ENCODE results near the gene SLC6A15. TPM values are rescaled to one million over a fixed set of nuclear protein-coding genes. Genes with fewer than 3 reads are reported as not detected.
A peak's percentile ranks its signal among the peaks of the same experiment; 100 is the strongest.

The SLC6A15 gene
- under 0.01 TPM in 1 of 2 replicates, not detected in the other for total RNA-seq

DNA sequence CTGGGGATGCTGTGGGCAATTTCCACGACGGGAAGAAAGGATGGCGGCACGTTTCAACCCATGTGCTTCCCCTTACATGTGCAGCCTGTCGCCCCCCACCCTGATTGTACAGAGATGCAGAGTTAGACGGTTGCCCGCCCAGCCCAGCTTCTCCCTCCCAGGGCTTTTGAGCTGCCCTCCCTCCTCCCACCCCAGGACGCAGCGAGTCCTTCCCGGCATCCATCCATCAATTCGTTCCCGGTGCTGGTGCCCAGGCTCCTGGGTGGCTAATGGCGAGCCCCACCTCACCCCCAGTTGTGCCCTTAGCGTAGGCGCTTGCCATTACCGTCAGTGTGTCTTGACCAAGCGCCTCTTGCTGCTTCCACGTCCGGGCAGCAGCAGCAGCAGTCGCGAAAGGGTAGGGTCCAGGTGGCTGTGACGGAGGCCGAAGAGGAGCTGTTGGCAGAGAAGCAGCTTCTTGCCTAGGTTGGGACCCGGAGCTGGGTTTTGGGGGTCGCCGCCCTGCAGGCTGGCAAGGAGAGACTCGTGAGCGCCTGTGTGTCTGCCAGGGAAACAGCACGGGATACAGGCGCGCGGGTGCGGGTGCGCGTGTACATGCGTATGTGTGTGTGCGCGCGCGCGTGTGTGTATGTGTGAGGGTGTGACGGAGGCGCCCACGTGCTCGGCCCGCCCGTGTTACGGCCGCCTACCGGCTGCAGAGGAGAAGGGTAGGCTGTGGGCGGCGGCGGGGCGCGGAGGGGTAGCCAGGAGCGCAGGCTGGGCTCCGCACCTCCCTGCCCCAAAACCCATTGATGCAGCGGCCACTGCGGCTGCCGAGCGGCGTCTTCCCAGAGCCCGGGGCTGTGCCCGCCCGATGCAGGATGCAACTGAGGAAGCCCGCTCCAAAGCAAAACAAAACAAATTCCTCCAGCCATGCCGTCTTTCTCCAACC, at the start of gene SLC6A15:
Gene SLC6A15, minus strand, starts transcription at position 602 of the 931 bp plus-strand sequence. CDS start 20,679 bp downstream, outside the sequence.
- peaks cover 15% of the 10 kb centered on the region for H3K4me1 ChIP-seq (ENCODE audit: insufficient read depth, low read length)
- no peaks in the 10 kb centered on the region for H3K9me3 ChIP-seq (ENCODE audit: low read depth, low read length)
- H3K4me3 ChIP-seq (ENCODE audit: insufficient read depth, low read length) = peak within 1 kb of the TSS; percentile 70
- no peak for DNase-seq (ENCODE audit: insufficient read length, low spot score, missing footprints)
- peak within 1 kb of the TSS; percentile 78 for H2AFZ ChIP-seq (ENCODE audit: low read length)
- no peaks in the 10 kb centered on the region for H3K36me3 ChIP-seq (ENCODE audit: insufficient read depth, low read length)
- peaks cover 21% of the 10 kb centered on the region for H3K27me3 ChIP-seq (ENCODE audit: insufficient read depth, low read length)
- TF ChIP-seq, protein P1, sequence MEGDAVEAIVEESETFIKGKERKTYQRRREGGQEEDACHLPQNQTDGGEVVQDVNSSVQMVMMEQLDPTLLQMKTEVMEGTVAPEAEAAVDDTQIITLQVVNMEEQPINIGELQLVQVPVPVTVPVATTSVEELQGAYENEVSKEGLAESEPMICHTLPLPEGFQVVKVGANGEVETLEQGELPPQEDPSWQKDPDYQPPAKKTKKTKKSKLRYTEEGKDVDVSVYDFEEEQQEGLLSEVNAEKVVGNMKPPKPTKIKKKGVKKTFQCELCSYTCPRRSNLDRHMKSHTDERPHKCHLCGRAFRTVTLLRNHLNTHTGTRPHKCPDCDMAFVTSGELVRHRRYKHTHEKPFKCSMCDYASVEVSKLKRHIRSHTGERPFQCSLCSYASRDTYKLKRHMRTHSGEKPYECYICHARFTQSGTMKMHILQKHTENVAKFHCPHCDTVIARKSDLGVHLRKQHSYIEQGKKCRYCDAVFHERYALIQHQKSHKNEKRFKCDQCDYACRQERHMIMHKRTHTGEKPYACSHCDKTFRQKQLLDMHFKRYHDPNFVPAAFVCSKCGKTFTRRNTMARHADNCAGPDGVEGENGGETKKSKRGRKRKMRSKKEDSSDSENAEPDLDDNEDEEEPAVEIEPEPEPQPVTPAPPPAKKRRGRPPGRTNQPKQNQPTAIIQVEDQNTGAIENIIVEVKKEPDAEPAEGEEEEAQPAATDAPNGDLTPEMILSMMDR (IDR thresholded peaks at IDR 0.05; ENCODE audit: extremely low read depth, low read depth, low read length) = no peak
- H4K20me1 ChIP-seq (ENCODE audit: insufficient read depth, low read length) = no peaks in the 10 kb centered on the region
- H3K4me2 ChIP-seq (ENCODE audit: insufficient read depth, low read length) = peak within 1 kb of the TSS; percentile 87
- H3K79me2 ChIP-seq (ENCODE audit: insufficient read depth, low read length) = no peaks in the 10 kb centered on the region
- no peak within 1 kb of the TSS for H3K27ac ChIP-seq (ENCODE audit: low read depth, low read length)

DNA sequence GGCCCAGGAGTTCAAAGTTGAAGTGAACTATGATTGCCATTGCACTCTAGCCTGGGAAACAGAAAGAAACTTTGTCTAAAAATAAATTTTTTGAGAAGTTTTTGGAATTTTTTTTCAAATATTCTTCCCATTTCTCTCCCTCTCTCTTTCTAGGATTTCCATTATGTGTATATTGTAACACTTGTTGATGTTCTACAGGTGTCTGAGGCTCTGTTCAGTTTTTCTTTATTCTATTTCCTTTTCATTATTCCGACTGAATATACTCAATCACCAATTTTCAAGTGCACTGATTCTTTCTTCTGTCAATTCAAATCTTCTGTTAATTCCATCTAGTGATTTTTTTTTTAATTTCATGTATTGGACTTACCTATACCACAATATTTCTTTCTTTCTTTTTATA, 48.3 kb upstream of the SLC6A15 start:
- Histone ChIP-seq H3K36me3 (ENCODE audit: insufficient read depth, low read length) (no peaks in the 10 kb centered on the region), H3K27me3 (ENCODE audit: insufficient read depth, low read length) (no peaks in the 10 kb centered on the region), H4K20me1 (ENCODE audit: insufficient read depth, low read length) (no peaks in the 10 kb centered on the region), H3K4me2 (ENCODE audit: insufficient read depth, low read length) (no peak overlapping the region), H2AFZ (ENCODE audit: low read length) (no peak overlapping the region), H3K27ac (ENCODE audit: low read depth, low read length) (no peak overlapping the region), H3K79me2 (ENCODE audit: insufficient read depth, low read length) (no peaks in the 10 kb centered on the region), H3K4me1 (ENCODE audit: insufficient read depth, low read length) (no peaks in the 10 kb centered on the region), H3K4me3 (ENCODE audit: insufficient read depth, low read length) (no peak overlapping the region), H3K9me3 (ENCODE audit: low read depth, low read length) (no peaks in the 10 kb centered on the region)
- no peak for DNase-seq (ENCODE audit: insufficient read length, low spot score, missing footprints)
- TF ChIP-seq, protein P1 (IDR thresholded peaks at IDR 0.05; ENCODE audit: extremely low read depth, low read depth, low read length) = no peak

DNA sequence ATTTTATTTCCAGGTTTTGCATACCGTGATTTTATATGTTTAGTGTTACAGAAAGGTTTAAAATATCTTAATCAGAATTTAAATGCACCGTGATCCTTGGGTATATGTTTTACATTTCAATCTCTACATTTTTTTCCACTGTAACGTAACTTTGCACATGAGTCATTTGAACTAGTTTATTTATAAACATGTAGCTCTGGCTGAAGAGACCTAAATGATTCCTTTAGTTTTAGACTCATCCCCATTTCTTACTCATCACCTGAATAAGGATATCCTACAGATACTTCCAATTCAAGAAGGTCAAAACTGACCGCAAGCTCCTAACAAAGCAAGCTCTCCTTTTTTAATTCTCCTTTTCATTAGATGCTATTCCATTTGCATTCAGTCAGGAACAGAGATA, 42.7 kb upstream of the SLC6A15 start:
- no peak for DNase-seq (ENCODE audit: insufficient read length, low spot score, missing footprints)
- Histone ChIP-seq H4K20me1 (ENCODE audit: insufficient read depth, low read length) (no peaks in the 10 kb centered on the region), H3K9me3 (ENCODE audit: low read depth, low read length) (no peaks in the 10 kb centered on the region), H3K79me2 (ENCODE audit: insufficient read depth, low read length) (no peaks in the 10 kb centered on the region), H3K27me3 (ENCODE audit: insufficient read depth, low read length) (no peaks in the 10 kb centered on the region), H3K4me2 (ENCODE audit: insufficient read depth, low read length) (no peak overlapping the region), H3K27ac (ENCODE audit: low read depth, low read length) (no peak overlapping the region), H3K36me3 (ENCODE audit: insufficient read depth, low read length) (no peaks in the 10 kb centered on the region), H3K4me1 (ENCODE audit: insufficient read depth, low read length) (no peaks in the 10 kb centered on the region), H3K4me3 (ENCODE audit: insufficient read depth, low read length) (no peak overlapping the region), H2AFZ (ENCODE audit: low read length) (no peak overlapping the region)
- TF ChIP-seq, protein P1 (IDR thresholded peaks at IDR 0.05; ENCODE audit: extremely low read depth, low read depth, low read length) = no peak

DNA sequence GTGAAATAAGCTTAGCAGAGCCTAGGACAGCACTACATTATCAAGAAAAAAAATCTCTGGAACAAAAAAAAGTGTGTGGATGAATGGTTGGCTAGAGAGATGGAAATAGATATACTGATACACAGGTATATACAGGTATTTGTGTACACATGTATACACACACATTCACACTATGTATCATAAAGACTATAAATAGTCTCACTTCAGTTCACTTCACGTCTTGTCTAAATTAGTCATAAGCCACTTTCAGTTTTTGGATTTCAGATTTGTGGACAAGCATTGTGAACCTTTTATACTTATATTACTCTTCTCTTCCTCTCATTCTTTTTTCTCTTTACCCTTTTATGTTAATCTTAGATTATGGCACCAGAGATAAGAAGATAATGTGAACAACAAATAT, 41.8 kb upstream of the SLC6A15 start:
- Histone ChIP-seq H3K4me1 (ENCODE audit: insufficient read depth, low read length) (no peaks in the 10 kb centered on the region), H3K9me3 (ENCODE audit: low read depth, low read length) (no peaks in the 10 kb centered on the region), H3K4me3 (ENCODE audit: insufficient read depth, low read length) (no peak overlapping the region), H4K20me1 (ENCODE audit: insufficient read depth, low read length) (no peaks in the 10 kb centered on the region), H3K27me3 (ENCODE audit: insufficient read depth, low read length) (no peaks in the 10 kb centered on the region), H3K36me3 (ENCODE audit: insufficient read depth, low read length) (no peaks in the 10 kb centered on the region), H3K4me2 (ENCODE audit: insufficient read depth, low read length) (no peak overlapping the region), H3K27ac (ENCODE audit: low read depth, low read length) (no peak overlapping the region), H3K79me2 (ENCODE audit: insufficient read depth, low read length) (no peaks in the 10 kb centered on the region), H2AFZ (ENCODE audit: low read length) (no peak overlapping the region)
- TF ChIP-seq, protein P1 (IDR thresholded peaks at IDR 0.05; ENCODE audit: extremely low read depth, low read depth, low read length) = no peak
- no peak for DNase-seq (ENCODE audit: insufficient read length, low spot score, missing footprints)

Measured in osteoblast (primary cell).